ENCODE measurements around the gene UBAP1. TPM values are rescaled to one million over a fixed set of nuclear protein-coding genes. Genes with fewer than 3 reads are reported as not detected.
"Not testable (repeated sequence)": the region's sequence is repeated elsewhere in the genome, so short reads cannot be mapped to it uniquely, and the experiment has no call there.

UBAP1 gene
- total RNA-seq, 2 experiments from 2014 or later = 36.3 to 41.0 TPM

GRCh38 chr9:34262971-34263370, 84.1 kb downstream of the UBAP1 start:
- H3K4me3 Mint-ChIP-seq = no peak overlapping the region
- H3K4me1 Mint-ChIP-seq = peaks cover 8% of the 10 kb centered on the region
- CTCF ChIA-PET = interaction anchor here (0.6 to 3.2 kb wide), 3 partner anchors 9 to 34 kb away, joined by 3 to 9 read pairs (median 5); no protein-coding TSS in a partner anchor
- ATAC-seq (no peak), DNase-seq (no peak)
- H3K27ac Mint-ChIP-seq = no peak overlapping the region
- H3K9me3 Mint-ChIP-seq (ENCODE audit: low read depth) = no peaks in the 10 kb centered on the region
- no peaks in the 10 kb centered on the region for H3K27me3 Mint-ChIP-seq
- H3K36me3 Mint-ChIP-seq = peaks cover 11% of the 10 kb centered on the region

GRCh38 chr9:34267660-34268059, 88.8 kb downstream of the UBAP1 start:
- ATAC-seq (no peak), DNase-seq (no peak)
- CTCF ChIA-PET = no interaction called here
- peaks cover 8% of the 10 kb centered on the region for H3K4me1 Mint-ChIP-seq
- H3K9me3 Mint-ChIP-seq (ENCODE audit: low read depth) = no peaks in the 10 kb centered on the region
- H3K27ac Mint-ChIP-seq = no peak overlapping the region
- H3K4me3 Mint-ChIP-seq = no peak overlapping the region
- H3K36me3 Mint-ChIP-seq = peaks cover 4% of the 10 kb centered on the region
- H3K27me3 Mint-ChIP-seq = no peaks in the 10 kb centered on the region

DNA sequence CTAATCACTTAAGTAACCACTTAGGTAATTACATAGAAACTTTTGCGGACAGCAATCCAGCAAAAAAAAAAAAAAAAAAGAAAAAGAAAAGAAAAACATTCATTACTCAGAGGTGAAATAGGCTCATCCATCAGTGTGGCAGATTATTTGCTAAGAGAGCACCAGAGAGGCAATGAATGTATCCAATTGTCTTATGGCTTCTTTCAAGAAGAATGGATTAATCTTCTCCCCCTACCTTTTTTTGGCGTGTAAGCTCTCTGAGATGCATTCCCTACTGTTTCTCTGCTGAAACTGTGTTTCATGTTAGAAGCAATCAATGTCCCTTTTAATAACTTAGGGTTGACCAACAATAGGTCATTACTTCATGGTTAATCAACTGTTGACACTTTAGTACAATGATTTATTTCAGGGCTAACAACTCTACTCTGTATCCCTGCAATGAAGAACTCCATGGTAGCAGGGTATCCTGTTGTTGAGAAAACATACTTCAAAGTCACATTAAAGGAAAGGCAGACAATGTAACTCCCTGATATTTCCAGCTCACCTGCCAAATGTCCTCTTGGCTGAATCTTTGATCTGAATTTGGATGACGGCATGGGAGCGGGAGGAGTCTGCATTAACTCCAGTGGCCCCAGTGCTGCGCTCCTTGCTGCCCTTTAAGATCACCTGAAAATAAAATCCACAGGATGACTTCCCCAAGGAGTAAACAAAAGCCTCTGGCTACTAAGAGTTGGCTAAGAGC, 92.6 kb downstream of the UBAP1 start:
- H3K4me1 Mint-ChIP-seq = no peaks in the 10 kb centered on the region
- H3K9me3 Mint-ChIP-seq (ENCODE audit: low read depth) = no peaks in the 10 kb centered on the region
- no peak for ATAC-seq
- H3K36me3 Mint-ChIP-seq = peaks cover 3% of the 10 kb centered on the region
- no peaks in the 10 kb centered on the region for H3K27me3 Mint-ChIP-seq
- CTCF ChIA-PET = interaction anchor here (1.6 kb wide), 1 partner anchor 17 kb away, joined by 4 read pairs; no protein-coding TSS in a partner anchor
- DNase-seq = no peak
- H3K4me3 Mint-ChIP-seq = no peak overlapping the region
- no peak overlapping the region for H3K27ac Mint-ChIP-seq

DNA sequence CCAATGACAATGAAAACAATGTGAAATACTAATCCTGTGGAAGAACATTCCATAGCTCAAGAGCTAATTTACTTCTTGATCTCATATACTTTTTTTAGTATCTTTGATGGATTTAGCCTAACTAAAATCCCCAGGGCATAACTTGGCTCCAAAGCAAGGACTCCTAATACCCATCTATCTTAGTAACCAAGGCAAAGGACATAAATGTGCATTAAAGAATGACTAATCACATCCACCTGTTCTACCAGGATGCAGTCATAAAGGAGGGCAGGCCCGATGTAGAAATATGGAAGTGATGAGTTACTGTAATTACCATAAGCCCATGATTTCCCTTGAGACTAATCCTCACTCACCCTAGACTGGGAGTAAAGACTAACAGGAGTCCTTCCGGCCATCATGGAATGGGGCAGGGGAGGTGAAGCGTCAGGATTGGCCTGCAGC, 93.3 kb downstream of the UBAP1 start:
- Mint-ChIP-seq H3K27me3 (no peaks in the 10 kb centered on the region), H3K27ac (no peak overlapping the region), H3K36me3 (peaks cover 3% of the 10 kb centered on the region), H3K4me1 (peaks cover 1% of the 10 kb centered on the region), H3K9me3 (ENCODE audit: low read depth) (no peaks in the 10 kb centered on the region), H3K4me3 (no peak overlapping the region)
- no peak for ATAC-seq
- no peak for DNase-seq
- CTCF ChIA-PET = no interaction called here

DNA sequence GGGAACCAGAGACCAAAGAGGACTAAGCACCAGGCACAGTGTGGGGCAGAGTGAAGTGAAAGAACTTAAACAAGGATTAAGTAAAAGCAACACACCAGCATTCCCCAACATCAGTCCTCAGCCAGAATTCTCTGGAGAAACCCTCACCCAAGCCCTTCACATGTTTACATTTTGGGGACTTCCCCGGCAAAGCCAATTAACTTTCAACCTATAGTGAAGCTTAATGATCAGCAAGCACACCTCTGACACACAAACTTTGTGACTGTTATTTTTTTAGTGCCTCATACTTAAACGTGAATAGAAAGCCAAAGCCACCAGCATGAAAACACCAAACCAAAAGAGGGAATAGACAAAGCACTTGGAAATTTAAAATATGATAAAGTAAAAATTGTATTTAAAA, 94.7 kb downstream of the UBAP1 start:
- CTCF ChIA-PET; DNase-seq; H3K4me1 Mint-ChIP-seq; H3K4me3 Mint-ChIP-seq; H3K27ac Mint-ChIP-seq; H3K36me3 Mint-ChIP-seq; H3K27me3 Mint-ChIP-seq; ATAC-seq; H3K9me3 Mint-ChIP-seq (ENCODE audit: low read depth): not testable (repeated sequence)

GRCh38 chr9:34275811-34276210, 97.0 kb downstream of the UBAP1 start:
- no peaks in the 10 kb centered on the region for H3K9me3 Mint-ChIP-seq (ENCODE audit: low read depth)
- H3K4me3 Mint-ChIP-seq = no peak overlapping the region
- H3K4me1 Mint-ChIP-seq = peaks cover 7% of the 10 kb centered on the region
- CTCF ChIA-PET = no interaction called here
- H3K36me3 Mint-ChIP-seq = peaks cover 10% of the 10 kb centered on the region
- no peak overlapping the region for H3K27ac Mint-ChIP-seq
- H3K27me3 Mint-ChIP-seq = no peaks in the 10 kb centered on the region
- ATAC-seq = no peak
- no peak for DNase-seq

GRCh38 chr9:34276772-34277171, 97.9 kb downstream of the UBAP1 start:
- Mint-ChIP-seq H3K27ac (no peak overlapping the region), H3K9me3 (ENCODE audit: low read depth) (no peaks in the 10 kb centered on the region), H3K4me1 (peaks cover 7% of the 10 kb centered on the region), H3K4me3 (no peak overlapping the region), H3K27me3 (no peaks in the 10 kb centered on the region), H3K36me3 (peaks cover 9% of the 10 kb centered on the region)
- CTCF ChIA-PET = interaction anchor here (1.1 kb wide), 1 partner anchor 83 kb away, joined by 3 read pairs; no protein-coding TSS in a partner anchor
- DNase-seq (no peak), ATAC-seq (no peak)

DNA sequence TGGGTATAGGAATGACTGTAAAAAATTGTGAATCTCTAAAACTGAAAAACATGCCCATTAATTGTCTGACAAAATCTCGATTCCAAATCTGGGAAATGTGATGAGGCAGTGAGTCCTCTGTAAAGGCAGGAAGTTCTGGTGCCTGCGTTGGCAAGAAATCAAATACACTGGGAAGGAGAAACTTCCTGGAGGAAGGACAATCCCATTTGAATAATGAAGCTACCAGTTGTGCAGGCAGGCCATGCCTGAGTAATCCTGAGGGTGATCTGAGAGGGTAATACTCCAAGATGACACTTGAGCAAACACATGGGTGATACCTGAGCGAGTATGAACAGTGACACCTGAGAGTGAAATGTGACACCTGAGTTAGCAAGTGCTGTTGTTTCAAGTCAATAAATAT, 100.6 kb downstream of the UBAP1 start:
- H3K36me3 Mint-ChIP-seq = peaks cover 12% of the 10 kb centered on the region

GRCh38 chr9:34282096-34282495, 103.3 kb downstream of the UBAP1 start:
- Mint-ChIP-seq H3K4me1 (peaks cover 6% of the 10 kb centered on the region), H3K27me3 (no peaks in the 10 kb centered on the region), H3K9me3 (ENCODE audit: low read depth) (no peaks in the 10 kb centered on the region), H3K36me3 (peaks cover 20% of the 10 kb centered on the region), H3K27ac (no peak overlapping the region), H3K4me3 (no peak overlapping the region)
- DNase-seq (no peak), ATAC-seq (no peak)
- CTCF ChIA-PET = no interaction called here

More for the DNA sequence above, 100.6 kb downstream of the UBAP1 start:
- peaks cover 7% of the 10 kb centered on the region for H3K4me1 Mint-ChIP-seq
- no peak for ATAC-seq
- DNase-seq = no peak
- H3K4me3 Mint-ChIP-seq = no peak overlapping the region
- no peaks in the 10 kb centered on the region for H3K9me3 Mint-ChIP-seq (ENCODE audit: low read depth)
- H3K27me3 Mint-ChIP-seq = no peaks in the 10 kb centered on the region
- CTCF ChIA-PET = no interaction called here
- H3K27ac Mint-ChIP-seq = no peak overlapping the region

GRCh38 chr9:34289159-34289558, 110.3 kb downstream of the UBAP1 start:
- CTCF ChIA-PET = no interaction called here
- no peaks in the 10 kb centered on the region for H3K27me3 Mint-ChIP-seq
- no peaks in the 10 kb centered on the region for H3K9me3 Mint-ChIP-seq (ENCODE audit: low read depth)
- DNase-seq (no peak), ATAC-seq (no peak)
- no peaks in the 10 kb centered on the region for H3K4me1 Mint-ChIP-seq
- no peak overlapping the region for H3K27ac Mint-ChIP-seq
- H3K36me3 Mint-ChIP-seq = peaks cover 17% of the 10 kb centered on the region
- H3K4me3 Mint-ChIP-seq = no peak overlapping the region

- Mint-ChIP-seq H3K36me3 (peaks cover 15% of the 10 kb centered on the region), H3K27ac (no peak overlapping the region), H3K27me3 (no peaks in the 10 kb centered on the region), H3K9me3 (ENCODE audit: low read depth) (no peaks in the 10 kb centered on the region), H3K4me1 (no peaks in the 10 kb centered on the region), H3K4me3 (no peak overlapping the region)
- no peak for DNase-seq
- no peak for ATAC-seq
- CTCF ChIA-PET = no interaction called here
Observed at GRCh38 chr9:34291023-34291422, 112.2 kb downstream of the UBAP1 start.

DNA sequence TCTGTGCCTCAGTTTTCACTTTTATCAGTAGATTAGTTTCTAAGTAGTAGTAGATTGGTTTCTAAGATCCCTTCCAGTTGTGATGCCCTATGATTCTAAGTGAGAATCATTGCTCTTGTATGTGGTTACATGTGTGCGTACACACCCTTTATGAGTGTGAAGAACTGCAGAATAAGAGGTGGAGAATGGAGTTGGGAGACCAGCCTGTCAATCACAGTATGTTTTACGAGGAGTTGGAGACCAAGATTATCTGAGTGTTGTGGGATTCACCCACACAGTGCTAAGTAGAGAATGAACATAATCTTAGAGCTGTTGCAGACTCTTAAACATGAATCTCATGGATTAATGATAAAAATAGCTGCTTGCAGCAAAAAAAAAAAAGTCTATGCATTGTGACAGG, 112.6 kb downstream of the UBAP1 start:
- Mint-ChIP-seq H3K27ac (no peak overlapping the region), H3K4me3 (no peak overlapping the region), H3K9me3 (ENCODE audit: low read depth) (no peaks in the 10 kb centered on the region), H3K36me3 (peaks cover 11% of the 10 kb centered on the region), H3K27me3 (no peaks in the 10 kb centered on the region), H3K4me1 (no peaks in the 10 kb centered on the region)
- CTCF ChIA-PET = no interaction called here
- DNase-seq = no peak
- ATAC-seq = no peak

- DNase-seq = no peak
- CTCF ChIA-PET = interaction anchor here (1.8 kb wide), 1 partner anchor 39 kb away, joined by 5 read pairs; no protein-coding TSS in a partner anchor
- H3K27me3 Mint-ChIP-seq = no peaks in the 10 kb centered on the region
- H3K36me3 Mint-ChIP-seq = peaks cover 5% of the 10 kb centered on the region
- no peak overlapping the region for H3K4me3 Mint-ChIP-seq
- H3K4me1 Mint-ChIP-seq = no peaks in the 10 kb centered on the region
- no peak overlapping the region for H3K27ac Mint-ChIP-seq
- ATAC-seq = no peak
- no peaks in the 10 kb centered on the region for H3K9me3 Mint-ChIP-seq (ENCODE audit: low read depth)
Observed at GRCh38 chr9:34292552-34292951, 113.7 kb downstream of the UBAP1 start.

- H3K9me3 Mint-ChIP-seq (ENCODE audit: low read depth); H3K27ac Mint-ChIP-seq; H3K4me1 Mint-ChIP-seq; ATAC-seq; H3K4me3 Mint-ChIP-seq; DNase-seq; H3K36me3 Mint-ChIP-seq; H3K27me3 Mint-ChIP-seq: not testable (repeated sequence)
- CTCF ChIA-PET = interaction anchor here (0.7 kb wide), 1 partner anchor 177 kb away, joined by 3 read pairs; no protein-coding TSS in a partner anchor
Observed at GRCh38 chr9:34301064-34301463, 122.2 kb downstream of the UBAP1 start.
